HG03558 (cell line): ENCODE results near the gene TFAM.

Experiments
- ATAC-seq: cut with Tn5 transposase; IDR thresholded peaks from one replicate; pipeline ENCODE4 v1.9.1; 2021; ENCODE audit warnings: moderate number of reproducible peaks; ENCODE audit not compliant: unreplicated experiment; ENCODE audit errors: extremely low read depth

Gene TFAM

GRCh38 chr10:58384999-58385783, at the start of gene TFAM:
Gene TFAM, plus strand, starts transcription at chr10:58385410. Its CDS starts 138 bp downstream, at chr10:58385548.
- ATAC-seq = peak; percentile 65

GRCh38 chr10:58336242-58336641, 49.0 kb upstream of the TFAM start:
- ATAC-seq = no peak

- no peak for ATAC-seq
Measured at GRCh38 chr10:58341422-58341821, 43.8 kb upstream of the TFAM start.

DNA sequence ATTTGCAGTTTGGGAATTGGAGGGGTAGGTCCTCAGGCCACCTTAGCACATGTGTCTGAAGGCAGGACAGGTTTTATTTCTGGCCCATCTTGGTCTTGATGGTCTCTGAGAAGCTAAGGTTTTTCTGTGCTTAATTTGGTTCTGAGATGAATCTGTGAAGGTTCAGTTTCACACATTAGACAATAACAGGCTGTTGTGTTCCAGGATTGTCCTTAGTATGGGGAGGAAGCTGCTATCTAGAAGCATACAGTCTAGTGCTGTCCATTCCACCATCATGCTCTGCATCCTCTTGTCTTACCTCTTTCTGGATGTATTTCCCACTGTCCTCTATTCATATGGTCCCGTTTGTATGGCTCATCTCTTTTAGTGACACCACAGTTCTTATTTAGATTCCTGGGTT, 43.3 kb upstream of the TFAM start:
- no peak for ATAC-seq

GRCh38 chr10:58347967-58348366, 37.2 kb upstream of the TFAM start:
- no peak for ATAC-seq

DNA sequence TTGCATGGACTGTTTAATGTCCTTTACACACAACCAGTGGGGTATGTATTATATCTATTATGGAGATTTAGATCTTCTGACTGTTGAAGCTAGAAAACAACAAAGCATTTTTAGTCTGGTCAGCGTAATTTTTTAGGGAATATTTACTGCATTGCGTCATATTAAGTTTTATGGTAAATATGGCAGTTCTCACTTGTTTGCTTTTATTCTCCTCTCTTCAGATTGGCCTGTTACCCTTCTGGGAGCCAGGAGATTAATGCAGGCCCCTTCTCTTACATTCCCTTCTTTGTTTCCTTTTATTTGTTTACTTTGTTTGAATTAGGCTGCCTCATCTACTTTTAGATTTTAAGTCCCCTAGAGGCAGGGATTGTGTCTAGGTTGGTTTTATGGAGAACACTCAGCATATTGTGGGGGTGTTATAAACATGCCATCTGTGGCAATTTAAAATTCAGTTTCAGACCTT, 36.6 kb upstream of the TFAM start:
- no peak for ATAC-seq

- ATAC-seq = no peak
Measured at GRCh38 chr10:58350023-58350422, 35.2 kb upstream of the TFAM start.

GRCh38 chr10:58350619-58351323, 34.4 kb upstream of the TFAM start:
- ATAC-seq = no peak

GRCh38 chr10:58351616-58352578, 33.3 kb upstream of the TFAM start:
- no peak for ATAC-seq

GRCh38 chr10:58352956-58353610, 32.1 kb upstream of the TFAM start:
- no peak for ATAC-seq

DNA sequence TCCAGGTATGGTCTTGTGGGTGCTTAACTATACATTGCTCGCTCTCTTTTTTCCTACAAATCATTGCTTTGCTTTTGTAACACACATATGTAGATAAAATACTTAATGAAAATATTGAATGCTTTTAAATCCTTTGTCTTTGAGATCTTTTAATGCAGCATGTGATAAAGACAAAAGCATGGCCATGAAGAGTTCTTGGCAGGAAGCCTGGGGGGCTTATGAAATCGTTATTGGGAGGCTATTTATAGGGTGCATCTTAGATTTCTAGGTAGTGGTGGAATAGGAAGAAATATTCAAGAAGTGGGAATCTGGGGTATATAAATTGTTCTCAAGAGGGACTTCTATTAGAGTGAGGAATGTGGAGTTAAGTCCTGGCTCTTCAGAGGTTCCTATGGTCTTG, 28.5 kb upstream of the TFAM start:
- ATAC-seq = no peak

- no peak for ATAC-seq
Measured at GRCh38 chr10:58358314-58358933, 26.8 kb upstream of the TFAM start.

- no peak for ATAC-seq
Measured at GRCh38 chr10:58358947-58359346, 26.3 kb upstream of the TFAM start.

DNA sequence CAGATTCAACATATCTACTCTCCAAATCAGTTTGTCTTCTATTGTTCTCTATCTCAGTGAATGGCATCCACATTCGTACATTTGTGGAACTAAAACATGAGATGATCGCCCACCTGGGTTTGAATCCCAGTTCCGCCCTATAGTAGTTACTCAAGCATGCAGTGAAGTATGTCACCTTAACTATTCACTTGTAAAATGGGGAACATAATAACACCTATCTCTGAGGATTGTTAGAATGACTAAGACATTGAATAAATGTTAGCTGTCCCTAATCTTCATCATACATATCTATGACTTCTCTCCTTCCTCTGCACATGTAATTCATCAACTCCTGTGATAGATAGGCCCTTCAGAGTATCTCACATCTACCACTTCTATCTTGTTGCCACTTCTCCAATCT, 25.7 kb upstream of the TFAM start:
- no peak for ATAC-seq

DNA sequence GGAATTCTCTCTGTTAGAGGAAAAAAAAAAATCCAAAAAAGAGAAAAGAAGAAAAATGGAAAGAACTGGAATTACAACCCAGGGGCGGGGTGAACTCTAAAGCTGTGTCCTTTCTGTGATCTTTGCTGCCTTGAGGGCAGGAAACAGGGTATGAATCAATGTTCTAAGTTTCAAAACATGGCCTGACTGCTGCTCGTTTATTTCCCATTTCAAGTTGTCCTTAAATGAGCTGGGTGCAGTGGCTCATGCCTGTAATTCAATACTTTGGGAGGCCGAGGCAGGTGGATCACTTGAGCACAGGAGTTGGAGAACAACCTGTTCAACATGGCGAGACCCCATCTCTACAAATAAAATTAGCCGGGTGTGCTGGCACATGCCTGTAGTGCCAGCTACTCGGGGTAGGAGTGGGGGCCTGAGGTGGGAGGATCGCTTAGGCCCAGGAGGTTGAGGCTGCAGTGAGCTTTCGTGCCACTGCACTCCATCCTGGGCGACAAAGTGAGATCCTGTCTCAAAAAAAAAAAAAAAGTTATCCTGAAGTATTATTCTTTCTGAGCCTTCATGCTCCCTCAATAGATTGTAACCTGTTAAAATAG, 24.7 kb upstream of the TFAM start:
- ATAC-seq = no peak

DNA sequence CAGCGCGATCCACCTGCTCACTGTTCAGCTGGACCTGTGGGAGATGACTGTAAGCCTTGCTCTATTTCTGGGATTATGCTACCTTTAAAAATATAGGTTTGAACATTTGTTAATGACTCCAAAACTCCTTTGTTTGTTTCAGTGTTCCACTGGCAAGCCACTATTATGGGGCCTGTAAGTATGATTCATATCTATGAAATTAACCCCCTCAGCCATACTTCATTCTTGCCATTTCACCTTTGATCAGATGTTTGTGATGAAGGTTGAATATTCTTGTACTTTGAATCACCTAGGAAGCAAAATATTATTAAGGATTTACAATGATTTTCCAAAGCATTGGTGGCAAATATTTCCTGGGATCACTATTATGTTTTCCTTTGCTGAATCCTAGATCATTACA, 23.9 kb upstream of the TFAM start:
- ATAC-seq = no peak

- no peak for ATAC-seq
Measured at GRCh38 chr10:58362027-58362789, 23.0 kb upstream of the TFAM start.

- no peak for ATAC-seq
Measured at GRCh38 chr10:58367069-58367468, 18.1 kb upstream of the TFAM start.

- no peak for ATAC-seq
Measured at GRCh38 chr10:58371473-58371872, 13.7 kb upstream of the TFAM start.
